Spleen (tissue), 3 donors: ENCODE results near the gene TRAPPC14.

Experiments
- POLR2A ChIP-seq, 3 donors: fragments of 450-650 bp; IDR thresholded peaks; one replicate each; pipeline ENCODE4 v1.5.1; 2017; ENCODE audit warnings: antibody characterized with exemption in 3 of 3, mild to moderate bottlenecking in 1 of 3
- POLR2AphosphoS5 ChIP-seq, 3 donors: sonication (generic); formaldehyde crosslinking; IDR thresholded peaks; one replicate each; pipeline ENCODE4 v1.5.1; 2017; ENCODE audit warnings: antibody characterized with exemption in 3 of 3

- TF ChIP-seq POLR2A (IDR thresholded peaks at IDR 0.05) (peak in 1 of 3 donors; percentile 45), POLR2AphosphoS5 (IDR thresholded peaks at IDR 0.05) (peak; percentile 86 to 94 (median 91))
These were observed 31.3 kb downstream of the TRAPPC14 start, which contains the start of gene MBLAC1 for GRCh38 chr7:100126931-100127865.
